Measurements from ENCODE around the gene MDH2.

The MDH2 gene

GRCh38 chr7:76053461-76053860 is 5.6 kb downstream of the MDH2 start:
- no peak overlapping the region for H2AFZ ChIP-seq (ENCODE audit: low read depth, low read length, severe bottlenecking)
- H3K9me2 ChIP-seq (replicated peaks; ENCODE audit: insufficient read depth, low read length): no peaks in the 10 kb centered on the region
- peaks cover 11% of the 10 kb centered on the region for H4K20me1 ChIP-seq (ENCODE audit: low read depth, low read length)
- no peaks in the 10 kb centered on the region for H3F3A ChIP-seq (ENCODE audit: insufficient read depth)
- H3K4me3 ChIP-seq (ENCODE audit: insufficient read depth, low read length, poor library complexity, severe bottlenecking): no peak overlapping the region
- TF ChIP-seq CTCF (IDR thresholded peaks at IDR 0.05; ENCODE audit: insufficient read depth, low read length, poor library complexity, severe bottlenecking) (no peak), EZH2phosphoT487 (conservative IDR thresholded peaks at IDR 0.05; ENCODE audit: low read length) (no peak)
- peaks cover 3% of the 10 kb centered on the region; the same call in 1 of the 2 replicates for H3K36me3 ChIP-seq (ENCODE audit: low read length)
- H3K27ac ChIP-seq (ENCODE audit: low read depth, low read length): no peak overlapping the region
- H3K9me3 ChIP-seq (ENCODE audit: insufficient read depth, low read length): no peaks in the 10 kb centered on the region
- H3K79me2 ChIP-seq (ENCODE audit: insufficient read depth, low read length): peaks cover 86% of the 10 kb centered on the region
- H3K27me3 ChIP-seq (ENCODE audit: low read length): no peaks in the 10 kb centered on the region
- no peak overlapping the region for H3K4me2 ChIP-seq (ENCODE audit: low read depth, low read length, poor library complexity, severe bottlenecking)
- no peak overlapping the region for H3K9ac ChIP-seq (ENCODE audit: low read length)

GRCh38 chr7:76054123-76055120 is 6.5 kb downstream of the MDH2 start:
- Histone ChIP-seq H3K36me3 (ENCODE audit: low read length) (peaks cover 5% of the 10 kb centered on the region; the same call in 1 of the 2 replicates), H3K9me2 (replicated peaks; ENCODE audit: insufficient read depth, low read length) (no peaks in the 10 kb centered on the region), H3K4me2 (ENCODE audit: low read depth, low read length, poor library complexity, severe bottlenecking) (no peak overlapping the region), H3K9me3 (ENCODE audit: insufficient read depth, low read length) (no peaks in the 10 kb centered on the region), H2AFZ (ENCODE audit: low read depth, low read length, severe bottlenecking) (no peak overlapping the region), H3K27ac (ENCODE audit: low read depth, low read length) (no peak overlapping the region), H3K79me2 (ENCODE audit: insufficient read depth, low read length) (peaks cover 76% of the 10 kb centered on the region), H3F3A (ENCODE audit: insufficient read depth) (no peaks in the 10 kb centered on the region), H3K9ac (ENCODE audit: low read length) (no peak overlapping the region), H3K4me3 (ENCODE audit: insufficient read depth, low read length, poor library complexity, severe bottlenecking) (no peak overlapping the region), H4K20me1 (ENCODE audit: low read depth, low read length) (peaks cover 11% of the 10 kb centered on the region), H3K27me3 (ENCODE audit: low read length) (no peaks in the 10 kb centered on the region)
- TF ChIP-seq EZH2phosphoT487 (conservative IDR thresholded peaks at IDR 0.05; ENCODE audit: low read length) (no peak), CTCF (IDR thresholded peaks at IDR 0.05; ENCODE audit: insufficient read depth, low read length, poor library complexity, severe bottlenecking) (no peak)

GRCh38 chr7:76056241-76056640 is 8.3 kb downstream of the MDH2 start:
- no peak overlapping the region for H3K9ac ChIP-seq (ENCODE audit: low read length)
- no peaks in the 10 kb centered on the region for H3K27me3 ChIP-seq (ENCODE audit: low read length)
- no peaks in the 10 kb centered on the region for H3K9me3 ChIP-seq (ENCODE audit: insufficient read depth, low read length)
- TF ChIP-seq CTCF (IDR thresholded peaks at IDR 0.05; ENCODE audit: insufficient read depth, low read length, poor library complexity, severe bottlenecking) (no peak), EZH2phosphoT487 (conservative IDR thresholded peaks at IDR 0.05; ENCODE audit: low read length) (no peak)
- no peaks in the 10 kb centered on the region for H3F3A ChIP-seq (ENCODE audit: insufficient read depth)
- no peak overlapping the region for H3K4me2 ChIP-seq (ENCODE audit: low read depth, low read length, poor library complexity, severe bottlenecking)
- H3K4me3 ChIP-seq (ENCODE audit: insufficient read depth, low read length, poor library complexity, severe bottlenecking): no peak overlapping the region
- peaks cover 58% of the 10 kb centered on the region for H3K79me2 ChIP-seq (ENCODE audit: insufficient read depth, low read length)
- no peak overlapping the region for H2AFZ ChIP-seq (ENCODE audit: low read depth, low read length, severe bottlenecking)
- H3K27ac ChIP-seq (ENCODE audit: low read depth, low read length): no peak overlapping the region
- H3K36me3 ChIP-seq (ENCODE audit: low read length): peaks cover 5% of the 10 kb centered on the region; the same call in 1 of the 2 replicates
- H4K20me1 ChIP-seq (ENCODE audit: low read depth, low read length): peaks cover 11% of the 10 kb centered on the region
- no peaks in the 10 kb centered on the region for H3K9me2 ChIP-seq (replicated peaks; ENCODE audit: insufficient read depth, low read length)

Data from SU-DHL-6 (cell line).